Measurements from ENCODE around the gene CCND1. TPM values are rescaled to one million over a fixed set of nuclear protein-coding genes. Genes with fewer than 3 reads are reported as not detected.
A peak's percentile ranks its signal among the peaks of the same experiment; 100 is the strongest.

CCND1 gene
- total and polyA plus RNA-seq, 2 experiments from 2014 or later = 20.1 to 36.5 TPM

GRCh38 chr11:69604055-69604454 is 36.9 kb upstream of the CCND1 start:
- Histone ChIP-seq H3K9me3 (ENCODE audit: low read depth) (no peaks in the 10 kb centered on the region), H3K27ac (no peak overlapping the region), H3K4me1 (ENCODE audit: low read depth) (no peaks in the 10 kb centered on the region), H3K36me3 (no peaks in the 10 kb centered on the region), H3K27me3 (no peaks in the 10 kb centered on the region), H3K4me3 (no peak overlapping the region)
- no peak for DNase-seq (ENCODE audit: low read depth in 1 of 2, low spot score in 1 of 2)
- no peak for TF ChIP-seq CTCF (IDR thresholded peaks at IDR 0.05; ENCODE audit: low read depth, low read length)

- H3K4me3 ChIP-seq = no peak overlapping the region
- H3K27ac ChIP-seq = no peak overlapping the region
- H3K36me3 ChIP-seq = no peaks in the 10 kb centered on the region
- H3K4me1 ChIP-seq (ENCODE audit: low read depth) = no peaks in the 10 kb centered on the region
- no peaks in the 10 kb centered on the region for H3K27me3 ChIP-seq
- no peak for DNase-seq (ENCODE audit: low read depth in 1 of 2, low spot score in 1 of 2)
- H3K9me3 ChIP-seq (ENCODE audit: low read depth) = no peaks in the 10 kb centered on the region
- no peak for TF ChIP-seq CTCF (IDR thresholded peaks at IDR 0.05; ENCODE audit: low read depth, low read length)
Measured at GRCh38 chr11:69605737-69606526, 35.0 kb upstream of the CCND1 start.

GRCh38 chr11:69609351-69609750 is 31.6 kb upstream of the CCND1 start:
- DNase-seq (ENCODE audit: low read depth in 1 of 2, low spot score in 1 of 2) = no peak
- no peak for TF ChIP-seq CTCF (IDR thresholded peaks at IDR 0.05; ENCODE audit: low read depth, low read length)
- H3K4me3 ChIP-seq = no peak overlapping the region
- no peaks in the 10 kb centered on the region for H3K36me3 ChIP-seq
- no peaks in the 10 kb centered on the region for H3K9me3 ChIP-seq (ENCODE audit: low read depth)
- no peak overlapping the region for H3K27ac ChIP-seq
- H3K27me3 ChIP-seq = no peaks in the 10 kb centered on the region
- H3K4me1 ChIP-seq (ENCODE audit: low read depth) = no peaks in the 10 kb centered on the region

GRCh38 chr11:69611548-69612526 is 29.1 kb upstream of the CCND1 start:
- Histone ChIP-seq H3K4me1 (ENCODE audit: low read depth) (no peaks in the 10 kb centered on the region), H3K36me3 (no peaks in the 10 kb centered on the region)
- TF ChIP-seq CTCF (IDR thresholded peaks at IDR 0.05; ENCODE audit: low read depth, low read length) = no peak

GRCh38 chr11:69613594-69613993 is 27.4 kb upstream of the CCND1 start:
- Histone ChIP-seq H3K27me3 (no peaks in the 10 kb centered on the region), H3K36me3 (no peaks in the 10 kb centered on the region), H3K4me3 (no peak overlapping the region), H3K4me1 (ENCODE audit: low read depth) (no peaks in the 10 kb centered on the region), H3K9me3 (ENCODE audit: low read depth) (no peaks in the 10 kb centered on the region), H3K27ac (no peak overlapping the region)
- TF ChIP-seq CTCF (IDR thresholded peaks at IDR 0.05; ENCODE audit: low read depth, low read length) = no peak
- DNase-seq (ENCODE audit: low read depth in 1 of 2, low spot score in 1 of 2) = no peak

More at GRCh38 chr11:69611548-69612526, 29.1 kb upstream of the CCND1 start:
- peak in 1 of 2 donors; percentile 44 for DNase-seq (ENCODE audit: low read depth in 1 of 2, low spot score in 1 of 2)
- Histone ChIP-seq H3K27me3 (no peaks in the 10 kb centered on the region), H3K4me3 (no peak overlapping the region), H3K9me3 (ENCODE audit: low read depth) (no peaks in the 10 kb centered on the region), H3K27ac (no peak overlapping the region)

Data from cardiac muscle cell (in vitro differentiated cells and primary cell).